ENCODE measurements around the gene ABCB11. TPM values are rescaled to one million over a fixed set of nuclear protein-coding genes. Genes with fewer than 3 reads are reported as not detected.

The ABCB11 gene
- polyA plus RNA-seq, 1 of the 3 experiments (the other 2 are of a cell fraction) = not detected

DNA sequence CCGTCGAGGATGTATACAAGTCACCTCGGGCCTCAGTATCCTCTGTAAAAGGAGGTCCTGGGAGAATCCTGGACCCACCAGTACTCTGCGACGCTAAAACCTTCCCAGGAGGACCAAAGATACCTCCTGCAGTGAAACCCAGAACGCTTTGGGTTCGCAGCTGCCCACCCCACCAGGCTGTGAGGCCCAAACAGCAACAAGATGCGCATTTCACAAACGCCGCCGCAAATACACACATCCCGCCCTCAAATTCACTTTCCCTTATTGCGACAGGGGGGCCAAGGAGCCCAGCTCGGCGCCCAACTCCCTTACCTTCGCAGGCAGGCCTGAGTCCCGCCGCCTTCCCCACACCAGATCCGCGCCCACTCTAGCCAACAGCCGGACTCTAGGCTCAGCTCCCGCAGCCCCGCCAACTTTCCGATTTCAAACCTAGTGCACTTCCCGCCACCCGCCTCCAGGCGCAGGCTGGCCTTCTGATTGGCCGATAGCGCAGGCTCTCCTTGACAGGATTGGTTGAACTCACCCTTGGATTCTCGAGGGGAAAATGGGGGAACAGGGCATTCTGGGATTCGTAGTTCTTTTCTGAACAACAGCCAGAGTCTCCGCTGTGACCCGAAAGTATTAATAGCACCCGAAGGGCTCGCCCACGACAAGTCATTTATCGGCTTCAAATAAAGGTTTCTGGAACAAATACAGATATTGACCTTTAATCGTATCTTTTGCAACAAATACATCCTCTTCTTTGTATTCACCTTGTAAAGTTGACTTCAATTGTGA, 140.9 kb downstream of the ABCB11 start, which contains the start of gene SPC25:
TSS of gene SPC25 (minus strand) at position 425 of the 777 bp plus-strand sequence. CDS start 911 bp downstream, outside the sequence.
- DNase-seq = peak; percentile 93
- Histone ChIP-seq H4K20me1 (ENCODE audit: insufficient read depth) (no peaks in the 10 kb centered on the region), H3F3A (replicated peaks; ENCODE audit: insufficient read depth) (peaks cover 6% of the 10 kb centered on the region), H3K4me1 (ENCODE audit: control insufficient read depth in 1 of 2, insufficient read depth in 2 of 2, low read depth in 1 of 2, low read length in 1 of 2) (peaks cover 6 to 7% of the 10 kb centered on the region in 2 experiments; a peak in 2 of 4 replicates), H3K36me3 (replicated peaks in 1 of 2; ENCODE audit: control insufficient read depth in 1 of 2, insufficient read depth in 2 of 2, low read length in 1 of 2) (no peaks in the 10 kb centered on the region), H3K9me2 (no peaks in the 10 kb centered on the region), H3K79me2 (ENCODE audit: insufficient read depth) (peaks cover 21% of the 10 kb centered on the region), H3K27me3 (ENCODE audit: insufficient read depth) (no peaks in the 10 kb centered on the region), H2AFZ (ENCODE audit: low read depth) (peak within 1 kb of the TSS; percentile 97), H3K4me2 (peak within 1 kb of the TSS; percentile 81), H3K4me3 (ENCODE audit: low read depth in 2 of 2, low read length in 1 of 2) (peak within 1 kb of the TSS; percentile 74 to 90), H3K9ac (peak within 1 kb of the TSS; percentile 72), H3K27ac (ENCODE audit: low read depth in 2 of 2, low read length in 1 of 2) (0 out of 4 replicates have a peak within 1 kb of the TSS, but pooled peaks of 1 of the 2 experiments have one; percentile 19), H3K9me3 (no peaks in the 10 kb centered on the region)
- TF ChIP-seq, protein P1, sequence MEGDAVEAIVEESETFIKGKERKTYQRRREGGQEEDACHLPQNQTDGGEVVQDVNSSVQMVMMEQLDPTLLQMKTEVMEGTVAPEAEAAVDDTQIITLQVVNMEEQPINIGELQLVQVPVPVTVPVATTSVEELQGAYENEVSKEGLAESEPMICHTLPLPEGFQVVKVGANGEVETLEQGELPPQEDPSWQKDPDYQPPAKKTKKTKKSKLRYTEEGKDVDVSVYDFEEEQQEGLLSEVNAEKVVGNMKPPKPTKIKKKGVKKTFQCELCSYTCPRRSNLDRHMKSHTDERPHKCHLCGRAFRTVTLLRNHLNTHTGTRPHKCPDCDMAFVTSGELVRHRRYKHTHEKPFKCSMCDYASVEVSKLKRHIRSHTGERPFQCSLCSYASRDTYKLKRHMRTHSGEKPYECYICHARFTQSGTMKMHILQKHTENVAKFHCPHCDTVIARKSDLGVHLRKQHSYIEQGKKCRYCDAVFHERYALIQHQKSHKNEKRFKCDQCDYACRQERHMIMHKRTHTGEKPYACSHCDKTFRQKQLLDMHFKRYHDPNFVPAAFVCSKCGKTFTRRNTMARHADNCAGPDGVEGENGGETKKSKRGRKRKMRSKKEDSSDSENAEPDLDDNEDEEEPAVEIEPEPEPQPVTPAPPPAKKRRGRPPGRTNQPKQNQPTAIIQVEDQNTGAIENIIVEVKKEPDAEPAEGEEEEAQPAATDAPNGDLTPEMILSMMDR (IDR thresholded peaks at IDR 0.05) = no peak
- TF ChIP-seq POLR2AphosphoS5 (IDR thresholded peaks at IDR 0.05; ENCODE audit: low read depth, low read length) = peak; percentile 60
- TF ChIP-seq FOXM1 (IDR thresholded peaks at IDR 0.05; ENCODE audit: low read depth) = peak; percentile 40; the same call in 1 of the 2 replicates
- peak; percentile 61; the same call in 1 of the 2 replicates for TF ChIP-seq TAF1 (IDR thresholded peaks at IDR 0.05; ENCODE audit: borderline replicate concordance, low read depth, low read length)
- TF ChIP-seq MXI1 (IDR thresholded peaks at IDR 0.05; ENCODE audit: low read depth, low read length) = peak; percentile 69
- TF ChIP-seq SIN3A (IDR thresholded peaks at IDR 0.05; ENCODE audit: borderline replicate concordance, low read depth, low read length) = peak; percentile 71; the same call in 1 of the 2 replicates
- TF ChIP-seq RCOR1 (IDR thresholded peaks at IDR 0.05; ENCODE audit: low read length) = peak; percentile 24; the same call in 1 of the 2 replicates
- TF ChIP-seq, protein P2, sequence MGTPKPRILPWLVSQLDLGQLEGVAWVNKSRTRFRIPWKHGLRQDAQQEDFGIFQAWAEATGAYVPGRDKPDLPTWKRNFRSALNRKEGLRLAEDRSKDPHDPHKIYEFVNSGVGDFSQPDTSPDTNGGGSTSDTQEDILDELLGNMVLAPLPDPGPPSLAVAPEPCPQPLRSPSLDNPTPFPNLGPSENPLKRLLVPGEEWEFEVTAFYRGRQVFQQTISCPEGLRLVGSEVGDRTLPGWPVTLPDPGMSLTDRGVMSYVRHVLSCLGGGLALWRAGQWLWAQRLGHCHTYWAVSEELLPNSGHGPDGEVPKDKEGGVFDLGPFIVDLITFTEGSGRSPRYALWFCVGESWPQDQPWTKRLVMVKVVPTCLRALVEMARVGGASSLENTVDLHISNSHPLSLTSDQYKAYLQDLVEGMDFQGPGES (IDR thresholded peaks at IDR 0.05; ENCODE audit: low read depth, low read length) = peak; percentile 81
- TF ChIP-seq CHD2 (IDR thresholded peaks at IDR 0.05; ENCODE audit: low read length, partially characterized antibody) = peak; percentile 99
- TF ChIP-seq, protein P3, sequence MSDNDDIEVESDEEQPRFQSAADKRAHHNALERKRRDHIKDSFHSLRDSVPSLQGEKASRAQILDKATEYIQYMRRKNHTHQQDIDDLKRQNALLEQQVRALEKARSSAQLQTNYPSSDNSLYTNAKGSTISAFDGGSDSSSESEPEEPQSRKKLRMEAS (IDR thresholded peaks at IDR 0.05; ENCODE audit: low read depth) = peak; percentile 30; the same call in 1 of the 2 replicates
- TF ChIP-seq YY1 (IDR thresholded peaks at IDR 0.05; ENCODE audit: low read depth) = peak; percentile 78
- TF ChIP-seq GABPA (IDR thresholded peaks at IDR 0.05; ENCODE audit: low read depth) = peak; percentile 58
- no peak for TF ChIP-seq JUND (IDR thresholded peaks at IDR 0.05)
- TF ChIP-seq, protein P4, sequence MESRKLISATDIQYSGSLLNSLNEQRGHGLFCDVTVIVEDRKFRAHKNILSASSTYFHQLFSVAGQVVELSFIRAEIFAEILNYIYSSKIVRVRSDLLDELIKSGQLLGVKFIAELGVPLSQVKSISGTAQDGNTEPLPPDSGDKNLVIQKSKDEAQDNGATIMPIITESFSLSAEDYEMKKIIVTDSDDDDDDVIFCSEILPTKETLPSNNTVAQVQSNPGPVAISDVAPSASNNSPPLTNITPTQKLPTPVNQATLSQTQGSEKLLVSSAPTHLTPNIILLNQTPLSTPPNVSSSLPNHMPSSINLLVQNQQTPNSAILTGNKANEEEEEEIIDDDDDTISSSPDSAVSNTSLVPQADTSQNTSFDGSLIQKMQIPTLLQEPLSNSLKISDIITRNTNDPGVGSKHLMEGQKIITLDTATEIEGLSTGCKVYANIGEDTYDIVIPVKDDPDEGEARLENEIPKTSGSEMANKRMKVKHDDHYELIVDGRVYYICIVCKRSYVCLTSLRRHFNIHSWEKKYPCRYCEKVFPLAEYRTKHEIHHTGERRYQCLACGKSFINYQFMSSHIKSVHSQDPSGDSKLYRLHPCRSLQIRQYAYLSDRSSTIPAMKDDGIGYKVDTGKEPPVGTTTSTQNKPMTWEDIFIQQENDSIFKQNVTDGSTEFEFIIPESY (IDR thresholded peaks at IDR 0.05; ENCODE audit: borderline replicate concordance, low read depth) = peak; percentile 98
- TF ChIP-seq RFX5 (IDR thresholded peaks at IDR 0.05; ENCODE audit: low read length) = no peak
- TF ChIP-seq FOSL2 (IDR thresholded peaks at IDR 0.05; ENCODE audit: borderline replicate concordance, low read depth) = no peak
- ChIA-PET POLR2A (no interaction called here), CTCF (no interaction called here)
- under 1% methylated on average over 26 of the region's 38 CpGs for WGBS (ENCODE audit: low lambda C conversion rate)

Data from SK-N-SH (cell line).